Activated T-cell treated with anti-CD3 and anti-CD28 coated beads, Interleukin-2, amount 50 U/mL, for 24 hours (primary cell): Measurements from ENCODE around the gene NEURL2.
A peak's percentile ranks its signal among the peaks of the same experiment; 100 is the strongest.
"Not testable (repeated sequence)": the region's sequence is repeated elsewhere in the genome, so short reads cannot be mapped to it uniquely, and the experiment has no call there.

Experiments used
- DNase-seq: peaks from one replicate; pipeline ENCODE4 v3.0.0-alpha.2; 2020
- H3K27ac Mint-ChIP-seq: 2 replicates; pipeline ENCODE4 v1.8.0; 2020; ENCODE audit warnings: mild to moderate bottlenecking, mixed read lengths
- H3K27me3 Mint-ChIP-seq: 2 replicates; pipeline ENCODE4 v1.8.0; 2020; ENCODE audit warnings: mixed read lengths
- H3K36me3 Mint-ChIP-seq: 2 replicates; pipeline ENCODE4 v1.8.0; 2020; ENCODE audit warnings: low read depth, mixed read lengths
- H3K4me1 Mint-ChIP-seq: 2 replicates; pipeline ENCODE4 v1.8.0; 2020; ENCODE audit warnings: low read depth, mixed read lengths
- H3K4me3 Mint-ChIP-seq: 2 replicates; pipeline ENCODE4 v1.8.0; 2020; ENCODE audit warnings: mild to moderate bottlenecking, moderate library complexity, mixed read lengths
- H3K9me3 Mint-ChIP-seq: 2 replicates; pipeline ENCODE4 v1.8.0; 2020; ENCODE audit warnings: mixed read lengths

NEURL2 gene, protein sequence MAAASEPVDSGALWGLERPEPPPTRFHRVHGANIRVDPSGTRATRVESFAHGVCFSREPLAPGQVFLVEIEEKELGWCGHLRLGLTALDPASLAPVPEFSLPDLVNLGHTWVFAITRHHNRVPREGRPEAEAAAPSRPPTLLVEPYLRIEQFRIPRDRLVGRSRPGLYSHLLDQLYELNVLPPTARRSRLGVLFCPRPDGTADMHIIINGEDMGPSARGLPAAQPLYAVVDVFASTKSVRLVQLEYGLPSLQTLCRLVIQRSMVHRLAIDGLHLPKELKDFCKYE

DNA sequence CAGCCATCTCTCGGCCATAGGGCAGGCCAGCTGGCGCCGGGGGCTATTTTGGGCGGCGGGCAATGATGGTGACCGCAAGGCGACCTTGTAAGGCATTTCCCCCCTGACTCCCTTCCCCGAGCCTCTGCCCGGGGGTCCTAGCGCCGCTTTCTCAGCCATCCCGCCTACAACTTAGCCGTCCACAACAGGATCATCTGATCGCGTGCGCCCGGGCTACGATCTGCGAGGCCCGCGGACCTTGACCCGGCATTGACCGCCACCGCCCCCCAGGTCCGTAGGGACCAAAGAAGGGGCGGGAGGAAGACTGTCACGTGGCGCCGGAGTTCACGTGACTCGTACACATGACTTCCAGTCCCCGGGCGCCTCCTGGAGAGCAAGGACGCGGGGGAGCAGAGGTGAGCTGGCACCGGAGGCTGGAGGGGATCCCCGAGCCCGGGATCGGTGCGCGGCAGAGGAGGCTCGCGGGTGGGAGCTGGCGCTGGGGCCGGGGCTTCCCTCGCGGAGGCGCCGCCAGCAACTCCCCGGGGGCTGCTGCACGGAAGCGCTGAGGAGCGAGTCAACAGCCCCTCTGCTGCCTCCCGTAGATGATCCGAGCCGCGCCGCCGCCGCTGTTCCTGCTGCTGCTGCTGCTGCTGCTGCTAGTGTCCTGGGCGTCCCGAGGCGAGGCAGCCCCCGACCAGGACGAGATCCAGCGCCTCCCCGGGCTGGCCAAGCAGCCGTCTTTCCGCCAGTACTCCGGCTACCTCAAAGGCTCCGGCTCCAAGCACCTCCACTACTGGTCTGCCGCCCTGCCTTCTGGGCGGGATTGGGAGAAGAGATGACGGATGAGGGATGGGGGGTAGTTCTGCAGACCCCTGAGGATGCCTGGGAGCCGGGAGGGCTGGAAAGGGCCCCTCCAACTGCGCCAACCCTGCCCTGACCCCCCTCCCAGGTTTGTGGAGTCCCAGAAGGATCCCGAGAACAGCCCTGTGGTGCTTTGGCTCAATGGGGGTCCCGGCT, at the start of gene NEURL2, which contains the start of gene CTSA:
Gene NEURL2 (minus strand): TSS at position 224 of the 999 bp plus-strand sequence. CDS start 217 bp downstream, at position 7.
Gene CTSA (plus strand): TSS at position 351 of the 999 bp plus-strand sequence. CDS start 234 bp downstream, at position 585.
- Mint-ChIP-seq H3K4me3 (peak within 1 kb of the TSS; percentile 87), H3K27me3 (no peaks in the 10 kb centered on the region), H3K4me1 (peaks cover 44% of the 10 kb centered on the region), H3K36me3 (peaks cover 59% of the 10 kb centered on the region), H3K9me3 (no peaks in the 10 kb centered on the region), H3K27ac (peak within 1 kb of the TSS; percentile 95)
- DNase-seq = peak; percentile 91

DNA sequence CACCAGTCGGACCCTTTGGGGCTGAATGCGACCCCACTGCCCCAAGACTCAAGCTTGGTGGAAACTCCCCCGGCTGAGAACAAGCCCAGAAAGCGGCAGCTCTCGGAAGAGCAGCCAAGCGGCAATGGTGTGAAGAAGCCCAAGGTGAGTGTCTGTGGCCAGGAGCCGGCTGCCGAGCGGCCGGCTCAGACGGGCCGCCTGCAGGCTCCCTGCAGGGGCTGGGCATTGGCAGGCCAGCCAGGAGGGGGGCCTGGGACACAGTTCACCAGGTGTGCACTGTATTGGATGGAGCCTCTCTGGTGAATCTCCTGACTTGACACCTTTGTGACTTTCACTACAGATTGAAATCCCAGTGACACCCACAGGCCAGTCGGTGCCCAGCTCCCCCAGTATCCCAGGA, 49.5 kb upstream of the NEURL2 start:
- Mint-ChIP-seq H3K27me3 (no peaks in the 10 kb centered on the region), H3K27ac (no peak overlapping the region), H3K4me3 (no peak overlapping the region), H3K4me1 (peaks cover 48% of the 10 kb centered on the region), H3K9me3 (no peaks in the 10 kb centered on the region), H3K36me3 (peaks cover 75% of the 10 kb centered on the region)
- DNase-seq = no peak

DNA sequence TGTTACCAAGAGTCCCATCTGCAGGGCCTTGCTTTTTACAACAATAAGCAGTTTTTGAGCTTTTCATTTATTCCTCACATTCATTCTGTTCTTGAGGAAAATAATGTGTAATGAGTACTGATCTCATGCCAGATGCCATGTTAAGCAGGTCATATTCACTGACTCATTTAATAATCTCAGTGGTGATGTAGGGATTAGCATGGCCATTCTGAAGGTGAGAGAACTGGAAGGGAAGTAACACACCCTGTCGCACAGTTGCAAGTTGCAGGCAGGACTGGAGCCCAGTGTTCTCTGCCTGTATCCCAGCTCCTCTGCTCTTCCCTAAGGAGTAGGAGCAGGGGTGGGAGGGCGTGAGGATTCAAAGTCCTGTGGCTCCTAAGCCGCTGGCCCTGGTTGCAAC, 49.0 kb upstream of the NEURL2 start:
- Mint-ChIP-seq H3K36me3 (peaks cover 74% of the 10 kb centered on the region), H3K27ac (peak overlapping the region; percentile 31), H3K9me3 (no peaks in the 10 kb centered on the region), H3K27me3 (no peaks in the 10 kb centered on the region), H3K4me1 (peaks cover 49% of the 10 kb centered on the region), H3K4me3 (no peak overlapping the region)
- no peak for DNase-seq

DNA sequence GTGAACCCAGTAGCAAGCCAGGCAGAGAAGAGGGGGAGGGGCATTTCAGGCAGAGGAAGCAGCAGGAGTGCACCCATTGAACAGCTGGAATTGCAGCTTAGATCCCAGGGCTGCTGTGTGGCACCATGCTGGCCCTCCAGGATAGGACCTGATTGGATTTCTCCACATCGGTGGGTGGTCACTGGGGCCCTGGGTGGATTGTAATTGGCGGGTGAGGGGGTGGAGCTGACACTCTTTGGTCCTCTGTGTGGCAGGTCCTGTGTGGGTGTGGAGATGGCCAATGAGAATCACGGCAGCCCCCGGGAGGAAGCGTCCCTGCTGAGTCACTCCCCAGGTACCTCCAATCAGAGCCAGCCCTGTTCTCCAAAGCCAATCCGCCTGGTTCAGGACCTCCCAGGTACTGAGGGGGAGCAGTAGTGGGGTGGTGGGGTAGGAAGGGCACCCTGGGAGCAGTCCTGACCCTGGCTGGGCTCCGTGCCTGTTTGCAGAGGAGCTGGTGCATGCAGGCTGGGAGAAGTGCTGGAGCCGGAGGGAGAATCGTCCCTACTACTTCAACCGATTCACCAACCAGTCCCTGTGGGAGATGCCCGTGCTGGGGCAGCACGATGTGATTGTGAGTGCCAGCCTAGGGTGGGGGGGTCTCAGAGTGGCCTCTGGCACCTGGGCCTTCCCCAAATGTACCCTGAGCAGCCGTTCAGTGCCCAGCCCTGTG, 47.9 kb upstream of the NEURL2 start:
- H3K4me3 Mint-ChIP-seq = no peak overlapping the region
- H3K4me1 Mint-ChIP-seq = peaks cover 37% of the 10 kb centered on the region
- no peaks in the 10 kb centered on the region for H3K9me3 Mint-ChIP-seq
- DNase-seq = no peak
- H3K36me3 Mint-ChIP-seq = peaks cover 68% of the 10 kb centered on the region
- H3K27ac Mint-ChIP-seq = peak overlapping the region; percentile 85
- H3K27me3 Mint-ChIP-seq = no peaks in the 10 kb centered on the region

DNA sequence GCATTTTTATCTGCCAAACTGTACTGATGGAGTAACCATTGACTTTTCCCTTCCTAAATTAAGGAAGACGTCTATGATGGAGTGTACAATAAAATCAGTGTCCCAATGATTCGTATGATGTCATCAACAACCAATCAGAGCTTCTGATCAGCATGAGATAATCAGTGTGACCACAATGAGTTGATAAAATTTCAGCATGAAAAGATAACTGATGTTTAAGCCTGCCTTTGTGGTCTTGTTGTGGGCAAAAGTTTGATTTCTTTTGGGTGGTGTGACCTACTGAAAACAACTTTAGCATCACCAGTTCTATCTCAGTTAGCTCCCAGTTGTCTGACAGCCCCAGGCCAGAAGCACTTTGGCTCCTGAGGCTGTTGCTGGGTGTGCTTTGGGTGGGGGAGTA, 46.8 kb upstream of the NEURL2 start:
- Mint-ChIP-seq H3K4me3 (no peak overlapping the region), H3K27ac (peak overlapping the region; percentile 85), H3K4me1 (peaks cover 37% of the 10 kb centered on the region), H3K9me3 (no peaks in the 10 kb centered on the region), H3K36me3 (peaks cover 59% of the 10 kb centered on the region), H3K27me3 (no peaks in the 10 kb centered on the region)
- DNase-seq = no peak

DNA sequence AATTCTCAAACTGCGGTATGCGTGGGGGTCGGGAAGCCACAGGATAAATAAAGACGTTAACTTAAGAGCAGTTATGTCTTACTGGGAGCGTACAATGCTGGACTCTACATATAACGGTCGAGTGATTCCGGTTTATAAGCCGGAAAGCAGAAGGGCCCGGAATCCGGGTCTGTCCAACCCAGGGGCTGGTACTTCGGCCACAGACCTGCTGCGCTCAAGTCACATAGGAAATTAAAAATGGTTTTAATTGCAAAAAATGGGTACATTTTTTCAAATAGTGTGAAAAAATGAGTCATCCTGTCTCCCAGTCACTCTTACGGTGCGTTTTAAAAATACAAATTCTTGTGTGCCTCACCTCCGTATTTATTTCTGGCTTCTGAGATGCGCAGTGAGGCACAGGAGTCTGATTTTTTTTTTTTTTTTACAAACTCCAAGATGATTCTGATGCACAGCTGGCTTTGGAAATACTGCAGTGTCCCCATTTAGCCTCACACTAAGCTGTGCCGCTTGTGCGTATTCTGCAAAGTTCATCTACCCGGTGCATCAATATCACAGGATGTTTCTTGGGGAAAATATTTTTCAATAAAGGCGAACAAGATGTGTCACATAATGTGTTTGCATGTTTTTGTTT, 44.5 kb upstream of the NEURL2 start:
- no peak for DNase-seq
- Mint-ChIP-seq H3K4me3 (peak overlapping the region; percentile 99), H3K27ac (peak overlapping the region; percentile 96), H3K27me3 (no peaks in the 10 kb centered on the region), H3K36me3 (peaks cover 53% of the 10 kb centered on the region), H3K4me1 (peaks cover 37% of the 10 kb centered on the region), H3K9me3 (no peaks in the 10 kb centered on the region)

DNA sequence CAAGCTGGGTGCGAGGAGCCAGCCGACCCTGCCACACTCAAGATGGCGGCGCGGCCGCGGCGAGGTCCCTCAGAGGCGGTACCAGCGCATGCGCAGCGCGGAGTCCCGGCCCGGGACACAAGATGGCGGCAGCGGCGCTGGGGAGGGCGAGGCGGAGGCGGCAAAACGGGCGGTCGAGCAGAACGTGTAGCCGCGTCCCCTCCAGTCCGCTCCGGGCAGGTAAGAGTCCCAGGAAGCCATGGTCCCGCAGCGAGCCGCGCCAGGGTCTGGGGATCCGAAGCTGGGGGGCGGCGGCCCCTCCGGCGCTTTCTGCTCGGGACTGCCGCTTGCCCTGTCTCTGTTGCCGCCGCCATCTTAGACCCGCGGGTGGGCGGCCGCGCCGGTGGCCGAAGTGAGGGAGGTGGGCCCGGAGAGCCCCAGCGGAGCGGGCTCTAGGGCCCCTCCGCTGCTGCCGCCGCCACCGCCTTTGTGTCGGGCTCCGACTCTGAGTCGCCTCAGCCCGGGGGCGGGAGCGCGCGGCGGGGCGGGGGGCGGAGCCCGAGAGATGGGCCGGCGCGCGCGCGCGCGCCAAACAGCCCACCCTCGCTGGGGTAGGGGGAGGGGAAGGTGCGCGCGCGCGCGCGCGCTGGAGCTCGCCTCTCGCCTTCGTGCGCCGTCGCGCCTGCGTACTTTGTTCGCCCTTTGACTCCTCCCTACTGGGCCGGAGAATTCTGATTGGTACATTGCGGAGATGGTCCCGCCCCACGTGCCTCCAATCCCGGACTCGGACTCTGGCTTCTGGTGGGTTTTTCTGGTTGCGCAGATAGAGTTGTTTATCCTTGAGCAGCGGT, 43.8 kb upstream of the NEURL2 start, which contains the start of gene PCIF1:
Gene PCIF1 (plus strand): TSS at position 98 of the 830 bp plus-strand sequence. CDS start 4,317 bp downstream, outside the sequence.
- Mint-ChIP-seq H3K27ac (peak within 1 kb of the TSS; percentile 100), H3K36me3 (peaks cover 47% of the 10 kb centered on the region), H3K4me3 (peak within 1 kb of the TSS; percentile 99)

DNA sequence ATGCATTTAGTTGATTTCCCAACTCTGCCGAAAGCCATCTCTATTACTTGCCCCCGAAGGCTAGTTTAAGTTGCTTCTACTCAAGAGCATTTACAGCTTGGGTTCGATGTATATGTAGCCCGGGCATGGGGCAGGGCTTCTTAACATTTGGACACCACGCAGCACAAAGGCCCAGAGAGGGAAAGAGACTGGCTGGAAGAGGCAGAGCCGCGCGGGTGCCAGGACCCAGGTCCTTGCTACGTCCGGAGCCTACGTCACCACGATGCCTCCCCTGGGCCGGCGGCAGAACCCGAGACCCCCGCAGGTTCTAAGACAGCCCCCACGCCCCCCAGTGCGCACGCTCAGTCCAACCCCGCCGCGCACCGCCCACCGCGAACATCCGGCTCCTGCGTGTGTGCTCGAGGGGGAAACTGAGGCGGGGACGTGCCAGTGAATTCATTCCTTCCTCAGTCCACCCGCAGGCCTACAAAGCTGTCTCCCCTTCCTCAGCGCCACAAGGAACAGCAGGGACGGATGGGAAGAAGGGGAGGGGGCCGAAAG, 43.1 kb upstream of the NEURL2 start:
- H3K36me3 Mint-ChIP-seq = peaks cover 40% of the 10 kb centered on the region
- H3K27ac Mint-ChIP-seq = peak overlapping the region; percentile 100
- no peak for DNase-seq
- H3K9me3 Mint-ChIP-seq = no peaks in the 10 kb centered on the region
- H3K27me3 Mint-ChIP-seq = no peaks in the 10 kb centered on the region
- H3K4me1 Mint-ChIP-seq = peaks cover 36% of the 10 kb centered on the region
- H3K4me3 Mint-ChIP-seq = peak overlapping the region; percentile 99

More for the DNA sequence above, 43.8 kb upstream of the NEURL2 start, which contains the start of gene PCIF1:
- Mint-ChIP-seq H3K4me1 (peaks cover 37% of the 10 kb centered on the region), H3K9me3 (no peaks in the 10 kb centered on the region), H3K27me3 (no peaks in the 10 kb centered on the region)
- peak; percentile 99 for DNase-seq

DNA sequence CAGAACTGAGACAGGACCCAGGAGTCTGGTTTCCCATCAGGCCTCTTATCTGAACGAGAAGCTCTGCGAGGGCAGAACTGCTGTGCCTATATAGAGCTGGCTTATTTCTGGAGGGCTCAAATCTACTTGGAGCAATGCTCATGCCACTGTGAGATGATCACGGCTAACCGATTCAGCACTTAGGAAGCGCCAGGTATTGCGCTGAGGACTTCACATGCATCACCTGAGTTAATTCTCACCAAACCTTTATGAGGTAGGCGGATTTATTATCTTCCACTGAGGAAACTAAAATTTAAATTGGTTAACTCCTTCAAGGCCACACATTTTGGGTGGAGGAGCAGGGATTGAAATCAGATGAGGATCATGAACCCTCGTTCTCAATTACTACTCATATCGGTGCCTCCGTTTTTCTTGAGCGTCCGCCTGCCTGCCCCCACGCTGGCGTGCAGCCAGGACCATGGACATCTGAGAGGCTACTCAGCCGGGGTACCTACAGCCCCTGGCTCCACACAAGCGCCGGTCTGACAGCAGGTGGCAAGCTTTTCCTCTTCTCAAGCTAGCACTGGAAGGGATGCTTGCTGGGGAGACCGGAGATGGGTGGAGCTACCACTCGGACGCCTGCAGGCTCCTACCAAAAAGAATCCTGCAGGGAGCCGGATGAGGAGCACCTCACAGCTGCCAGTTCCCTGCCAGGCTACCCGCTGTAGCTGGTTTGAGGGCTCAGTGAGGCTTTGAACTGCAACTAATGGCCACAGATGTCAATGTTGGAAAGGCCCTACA, 42.4 kb upstream of the NEURL2 start:
- Mint-ChIP-seq H3K9me3 (no peaks in the 10 kb centered on the region), H3K27ac (peak overlapping the region; percentile 100), H3K27me3 (no peaks in the 10 kb centered on the region), H3K4me1 (peaks cover 33% of the 10 kb centered on the region), H3K4me3 (peak overlapping the region; percentile 99), H3K36me3 (peaks cover 33% of the 10 kb centered on the region)
- DNase-seq = peak; percentile 76

DNA sequence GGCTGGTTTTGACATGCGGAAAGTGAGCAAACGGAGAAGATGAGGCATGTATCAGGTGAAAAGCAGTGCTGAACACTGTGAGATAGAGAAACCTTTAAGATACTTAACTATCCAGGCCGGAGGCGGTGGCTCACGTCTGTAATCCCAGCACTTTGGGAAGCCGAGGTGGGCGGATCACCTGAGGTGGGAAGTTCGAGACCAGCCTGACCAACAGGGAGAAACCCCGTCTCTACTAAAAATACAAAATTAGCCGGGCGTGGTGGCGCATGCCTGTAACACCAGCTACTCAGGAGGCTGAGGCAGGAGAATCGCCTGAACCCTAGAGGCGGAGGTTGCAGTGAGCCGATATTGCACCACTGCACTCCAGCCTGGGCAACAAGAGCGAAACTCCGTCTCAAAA, 40.7 kb upstream of the NEURL2 start:
- not testable (repeated sequence) for H3K27ac Mint-ChIP-seq, DNase-seq, H3K9me3 Mint-ChIP-seq

DNA sequence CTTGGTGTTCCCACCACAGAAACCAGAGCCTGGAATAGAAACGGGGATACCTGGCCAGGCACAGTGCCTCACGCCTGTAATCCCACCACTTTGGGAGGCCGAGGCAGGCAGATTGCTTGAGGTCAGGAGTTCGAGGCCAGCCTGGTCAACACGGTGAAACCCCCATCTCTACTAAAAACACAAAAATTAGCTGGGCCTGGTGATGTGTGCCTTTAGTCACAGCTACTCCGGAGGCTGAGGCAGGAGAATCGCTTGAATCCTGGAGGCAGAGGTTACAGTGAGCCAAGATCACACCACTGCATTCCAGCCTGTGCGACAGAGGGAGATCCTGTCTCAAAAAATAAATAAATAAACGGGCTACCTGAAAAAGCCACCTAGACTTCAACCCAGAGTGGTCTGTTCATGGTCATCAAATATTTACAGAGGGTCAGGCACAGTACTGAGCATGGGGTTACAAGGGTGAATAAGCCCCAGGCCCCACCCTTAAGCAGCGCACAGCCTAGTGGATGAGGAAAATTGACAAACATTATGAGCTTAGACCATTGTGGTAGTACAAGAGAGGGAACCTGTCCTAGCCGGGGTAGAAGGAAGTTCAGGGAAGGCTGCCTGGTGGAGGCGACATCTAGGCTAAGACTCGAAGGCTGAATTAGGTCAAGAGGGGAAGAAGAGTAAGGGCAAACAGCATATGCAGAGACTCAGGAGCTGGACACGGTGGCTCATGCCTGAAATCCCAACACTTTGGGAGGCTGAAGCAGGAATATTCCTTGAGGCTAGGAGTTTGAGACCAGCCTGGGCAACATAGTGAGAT, 36.3 kb upstream of the NEURL2 start:
- no peak for DNase-seq
- peaks cover 3% of the 10 kb centered on the region for H3K36me3 Mint-ChIP-seq
- H3K9me3 Mint-ChIP-seq = no peaks in the 10 kb centered on the region
- H3K4me3 Mint-ChIP-seq = no peak overlapping the region
- no peak overlapping the region for H3K27ac Mint-ChIP-seq
- no peaks in the 10 kb centered on the region for H3K27me3 Mint-ChIP-seq
- peaks cover 2% of the 10 kb centered on the region for H3K4me1 Mint-ChIP-seq

More for the DNA sequence above, 40.7 kb upstream of the NEURL2 start:
- H3K27me3 Mint-ChIP-seq, H3K4me3 Mint-ChIP-seq: not testable (repeated sequence)
- H3K4me1 Mint-ChIP-seq = peaks cover 16% of the 10 kb centered on the region
- peaks cover 17% of the 10 kb centered on the region for H3K36me3 Mint-ChIP-seq

DNA sequence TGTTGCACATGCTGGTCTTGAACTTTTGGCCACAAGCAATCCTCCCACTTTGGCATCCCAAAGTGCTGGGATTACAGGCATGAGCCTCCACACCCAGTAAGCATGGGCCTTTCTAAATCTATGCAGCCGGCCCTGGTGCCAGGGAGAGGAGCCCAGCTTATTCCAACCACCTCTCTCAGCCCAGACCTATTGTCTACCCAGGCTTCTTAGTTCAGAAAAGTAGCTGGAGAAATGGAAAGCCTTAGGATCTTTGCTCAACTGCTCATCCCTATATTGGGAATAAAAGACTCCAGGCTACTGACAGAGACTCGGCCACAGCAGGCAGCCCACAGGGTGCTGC, 35.7 kb upstream of the NEURL2 start:
- Mint-ChIP-seq H3K9me3 (no peaks in the 10 kb centered on the region), H3K27ac (no peak overlapping the region)

More for the DNA sequence above, 35.7 kb upstream of the NEURL2 start:
- Mint-ChIP-seq H3K4me1 (peaks cover 4% of the 10 kb centered on the region), H3K4me3 (no peak overlapping the region), H3K36me3 (no peaks in the 10 kb centered on the region), H3K27me3 (no peaks in the 10 kb centered on the region)
- no peak for DNase-seq
